GM12891 (cell line): ENCODE data around the gene CPAMD8.
"Not testable (repeated sequence)": the region's sequence is repeated elsewhere in the genome, so short reads cannot be mapped to it uniquely, and the experiment has no call there.

ENCODE experiments used
- DNase-seq: peaks from one replicate; pipeline ENCODE4 v3.0.0; 2011; ENCODE audit warnings: low spot score; ENCODE audit not compliant: insufficient read length
- FAIRE-seq: peaks from 2 replicates; lab custom pipeline; 2011; peaks lifted over from hg19 to GRCh38; lab: Jason Lieb, UNC
- PAX5 ChIP-seq: IDR thresholded peaks from 2 replicates; pipeline ENCODE4 v1.6.1; 2011; ENCODE audit warnings: low read length, moderate library complexity, mild to moderate bottlenecking; ENCODE audit not compliant: insufficient read depth, severe bottlenecking
- POLR2A ChIP-seq: IDR thresholded peaks from 2 replicates; pipeline ENCODE4 v1.6.1; 2011; ENCODE audit warnings: low read depth, low read length, control low read depth
- POLR2AphosphoS5 ChIP-seq: IDR thresholded peaks from 2 replicates; pipeline ENCODE4 v1.6.1; 2011; ENCODE audit warnings: low read depth, low read length, control low read depth
- POU2F2 ChIP-seq: IDR thresholded peaks from 2 replicates; pipeline ENCODE4 v1.6.1; 2011; ENCODE audit warnings: low read depth, mild to moderate bottlenecking, control low read depth, low read length, moderate library complexity
- SPI1 ChIP-seq: IDR thresholded peaks from 2 replicates; pipeline ENCODE4 v1.6.1; 2011; ENCODE audit warnings: low read depth, low read length, control low read depth
- TAF1 ChIP-seq: IDR thresholded peaks from 2 replicates; pipeline ENCODE4 v1.6.1; 2011; ENCODE audit warnings: low read depth, low read length, control low read depth

Gene CPAMD8

GRCh38 chr19:17001603-17002183, 24.9 kb downstream of the CPAMD8 start:
- FAIRE-seq (no peak), DNase-seq (no peak)
- TF ChIP-seq POLR2AphosphoS5 (no peak), TAF1 (no peak), POU2F2 (no peak), PAX5 (no peak), SPI1 (no peak), POLR2A (no peak)

GRCh38 chr19:16998635-16999194, 27.9 kb downstream of the CPAMD8 start:
- TF ChIP-seq SPI1 (no peak), POU2F2 (no peak), PAX5 (no peak), POLR2A (no peak), TAF1 (no peak), POLR2AphosphoS5 (no peak)
- FAIRE-seq = no peak
- no peak for DNase-seq

GRCh38 chr19:16996838-16997490, 29.6 kb downstream of the CPAMD8 start:
- not testable (repeated sequence) for FAIRE-seq

GRCh38 chr19:16988661-16989060, 37.9 kb downstream of the CPAMD8 start:
- TF ChIP-seq PAX5 (no peak), TAF1 (no peak), POLR2AphosphoS5 (no peak), POLR2A (no peak), POU2F2 (no peak), SPI1 (no peak)
- no peak for FAIRE-seq
- DNase-seq = no peak

More at GRCh38 chr19:16996838-16997490, 29.6 kb downstream of the CPAMD8 start:
- DNase-seq = not testable (repeated sequence)

- TF ChIP-seq PAX5 (no peak), TAF1 (no peak), POLR2AphosphoS5 (no peak), SPI1 (no peak), POLR2A (no peak), POU2F2 (no peak)
- FAIRE-seq = no peak
- DNase-seq = no peak
Measured at GRCh38 chr19:16985403-16985802, 41.2 kb downstream of the CPAMD8 start.

GRCh38 chr19:16982586-16982985, 44.0 kb downstream of the CPAMD8 start:
- not testable (repeated sequence) for DNase-seq, FAIRE-seq

GRCh38 chr19:16978839-16979802, 47.5 kb downstream of the CPAMD8 start:
- TF ChIP-seq PAX5 = no peak
- TF ChIP-seq POLR2AphosphoS5 = no peak
- DNase-seq (no peak), FAIRE-seq (no peak)

- TF ChIP-seq POU2F2 (no peak), POLR2A (no peak), TAF1 (no peak), PAX5 (no peak), POLR2AphosphoS5 (no peak), SPI1 (no peak)
- FAIRE-seq (no peak), DNase-seq (no peak)
Measured at GRCh38 chr19:16978156-16978555, 48.5 kb downstream of the CPAMD8 start.

GRCh38 chr19:16977306-16977705, 49.3 kb downstream of the CPAMD8 start:
- DNase-seq (no peak), FAIRE-seq (no peak)
- TF ChIP-seq TAF1 (no peak), POLR2A (no peak), POU2F2 (no peak), POLR2AphosphoS5 (no peak), PAX5 (no peak), SPI1 (no peak)

- FAIRE-seq (no peak), DNase-seq (no peak)
- TF ChIP-seq TAF1 (no peak), POU2F2 (no peak)
Measured at GRCh38 chr19:16976446-16976845, 50.2 kb downstream of the CPAMD8 start.
